Activated CD4-positive, alpha-beta T cell treated with anti-CD3 and anti-CD28 coated beads, Interleukin-2, amount 10 ng/mL, durations not matched to agents 24 days and 14 days (primary cell): ENCODE data around the gene CCDC38. TPM values are rescaled to one million over a fixed set of nuclear protein-coding genes. Genes with fewer than 3 reads are reported as not detected.

ENCODE experiments used
- DNase-seq: peaks from one replicate; pipeline ENCODE4 v3.0.0; 2022
- H3K27ac Mint-ChIP-seq: one replicate; pipeline ENCODE4 v1.8.0; 2022; ENCODE audit warnings: mild to moderate bottlenecking, mixed read lengths
- H3K27me3 Mint-ChIP-seq: one replicate; pipeline ENCODE4 v1.8.0; 2022; ENCODE audit warnings: mixed read lengths
- H3K36me3 Mint-ChIP-seq: one replicate; pipeline ENCODE4 v1.8.0; 2022; ENCODE audit warnings: low read depth, mild to moderate bottlenecking, mixed read lengths
- H3K4me1 Mint-ChIP-seq: one replicate; pipeline ENCODE4 v1.8.0; 2021; ENCODE audit warnings: mixed read lengths
- H3K4me3 Mint-ChIP-seq: one replicate; pipeline ENCODE4 v1.8.0; 2022; ENCODE audit warnings: mild to moderate bottlenecking, moderate library complexity, mixed read lengths
- H3K9me3 Mint-ChIP-seq: one replicate; pipeline ENCODE4 v1.8.0; 2021; ENCODE audit warnings: mixed read lengths
- intact Hi-C: fragments of 100-400 bp; cut with micrococcal nuclease; formaldehyde crosslinking; loops from one replicate; pipeline ENCODE4 v1.15.1; 2023
- total RNA-seq: library from RNA; stranded (reverse); gene quantifications from 2 replicates; pipeline ENCODE4 v1.2.3, GENCODE V29; 2022

CCDC38 gene
- total RNA-seq, 1 donor from 2014 or later = not detected

DNA sequence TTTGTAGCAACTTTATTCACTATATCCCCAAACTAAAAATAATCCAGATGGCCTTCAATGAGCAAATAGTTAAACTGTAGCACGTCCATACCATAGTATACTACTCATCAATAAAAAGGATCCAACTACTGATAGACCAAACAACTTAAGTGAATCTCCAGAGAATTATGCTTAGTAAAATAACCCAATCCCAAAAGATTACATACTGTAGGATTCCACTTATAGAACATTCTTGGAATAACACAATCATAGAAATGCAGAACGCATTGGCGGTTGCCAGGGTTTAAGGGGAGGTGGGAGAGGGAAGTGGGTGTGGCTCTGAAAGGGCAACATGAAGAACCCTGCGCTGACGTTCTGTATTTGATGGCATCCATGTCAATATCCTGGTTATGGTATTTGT is 55.1 kb downstream of the CCDC38 start:
- Mint-ChIP-seq H3K27ac (no peak overlapping the region), H3K27me3 (peaks cover 10% of the 10 kb centered on the region), H3K36me3 (no peaks in the 10 kb centered on the region), H3K9me3 (no peaks in the 10 kb centered on the region), H3K4me3 (no peak overlapping the region), H3K4me1 (no peaks in the 10 kb centered on the region)
- no peak for DNase-seq
- intact Hi-C loops = no loop called here

GRCh38 chr12:95884998-95885397 is 57.4 kb downstream of the CCDC38 start:
- no peak overlapping the region for H3K27ac Mint-ChIP-seq
- H3K9me3 Mint-ChIP-seq = no peaks in the 10 kb centered on the region
- peaks cover 6% of the 10 kb centered on the region for H3K27me3 Mint-ChIP-seq
- no peaks in the 10 kb centered on the region for H3K4me1 Mint-ChIP-seq
- intact Hi-C loops = no loop called here
- no peak overlapping the region for H3K4me3 Mint-ChIP-seq
- no peak for DNase-seq
- no peaks in the 10 kb centered on the region for H3K36me3 Mint-ChIP-seq

DNA sequence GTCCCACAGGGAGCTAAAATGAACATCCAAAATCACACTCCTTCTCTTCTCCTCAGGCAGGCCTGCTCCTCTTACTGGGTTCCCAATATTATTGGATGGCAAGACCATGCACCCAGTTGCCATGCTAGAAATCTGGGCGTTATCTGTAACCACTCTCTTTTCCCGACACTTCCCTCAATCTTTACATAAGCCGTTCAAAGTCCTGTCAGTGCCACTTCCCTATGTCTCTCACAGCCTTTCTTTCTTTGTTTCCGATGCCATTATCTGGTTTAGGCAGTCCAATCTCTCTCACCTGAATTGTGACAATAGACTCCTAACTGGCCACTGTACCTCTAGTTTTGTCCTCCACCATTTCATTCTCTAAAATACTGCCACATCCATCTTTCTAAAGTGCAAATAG is 59.5 kb downstream of the CCDC38 start:
- Mint-ChIP-seq H3K27ac (no peak overlapping the region), H3K36me3 (peaks cover 2% of the 10 kb centered on the region), H3K9me3 (no peaks in the 10 kb centered on the region), H3K4me1 (no peaks in the 10 kb centered on the region), H3K27me3 (peaks cover 6% of the 10 kb centered on the region), H3K4me3 (no peak overlapping the region)
- no peak for DNase-seq
- intact Hi-C loops = no loop called here

DNA sequence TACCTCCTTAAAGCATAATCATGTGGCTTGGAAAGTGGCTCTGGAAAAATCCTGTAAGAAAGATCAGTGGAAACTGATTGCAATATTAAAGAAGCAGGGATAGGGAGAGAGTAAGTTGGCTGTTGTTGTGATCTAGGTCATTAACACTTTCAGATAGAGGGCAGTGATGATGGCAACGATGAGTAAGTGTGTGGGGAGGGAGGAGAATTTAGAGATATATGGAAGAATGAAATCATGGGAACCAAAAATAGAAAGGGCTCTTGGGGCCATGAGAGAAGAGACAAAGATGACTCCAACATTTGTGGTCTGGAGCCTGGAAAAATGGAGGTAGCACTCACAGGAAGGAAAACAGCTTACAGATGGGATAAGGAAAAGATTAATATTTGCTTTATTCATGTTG is 60.3 kb downstream of the CCDC38 start:
- Mint-ChIP-seq H3K4me3 (no peak overlapping the region), H3K27me3 (peaks cover 4% of the 10 kb centered on the region), H3K9me3 (no peaks in the 10 kb centered on the region), H3K36me3 (peaks cover 2% of the 10 kb centered on the region), H3K27ac (no peak overlapping the region), H3K4me1 (no peaks in the 10 kb centered on the region)
- no peak for DNase-seq
- intact Hi-C loops = no loop called here

GRCh38 chr12:95881331-95881955 is 61.0 kb downstream of the CCDC38 start:
- intact Hi-C loops = no loop called here
- DNase-seq = no peak
- no peaks in the 10 kb centered on the region for H3K4me1 Mint-ChIP-seq
- H3K4me3 Mint-ChIP-seq = no peak overlapping the region
- no peaks in the 10 kb centered on the region for H3K9me3 Mint-ChIP-seq
- peaks cover 2% of the 10 kb centered on the region for H3K36me3 Mint-ChIP-seq
- peaks cover 4% of the 10 kb centered on the region for H3K27me3 Mint-ChIP-seq
- H3K27ac Mint-ChIP-seq = no peak overlapping the region

DNA sequence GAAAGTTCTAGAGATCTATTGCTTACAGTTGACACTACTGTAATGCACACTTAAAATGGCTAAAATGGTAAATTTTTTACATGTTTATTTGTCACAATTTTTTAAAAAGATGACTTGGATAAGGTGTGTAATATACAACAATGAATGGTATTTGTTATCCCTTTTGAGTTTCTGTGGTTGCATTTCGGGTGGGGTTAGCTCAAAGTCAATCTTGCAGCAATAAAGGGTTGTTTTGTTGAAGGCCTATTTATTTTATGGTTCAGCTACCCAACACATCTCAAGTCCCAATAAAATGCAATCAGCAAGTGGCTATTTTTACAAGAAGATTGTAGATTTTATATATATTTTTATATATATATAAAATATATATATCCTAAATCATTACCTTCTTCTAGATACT is 61.5 kb downstream of the CCDC38 start:
- no peak for DNase-seq
- intact Hi-C loops = no loop called here
- Mint-ChIP-seq H3K4me1 (no peaks in the 10 kb centered on the region), H3K36me3 (peaks cover 2% of the 10 kb centered on the region), H3K9me3 (no peaks in the 10 kb centered on the region), H3K27ac (no peak overlapping the region), H3K27me3 (peaks cover under 1% of the 10 kb centered on the region), H3K4me3 (no peak overlapping the region)

- no peak for DNase-seq
- no peak overlapping the region for H3K4me3 Mint-ChIP-seq
Measured at GRCh38 chr12:95877622-95878021, 64.8 kb downstream of the CCDC38 start.

GRCh38 chr12:95874452-95874851 is 68.0 kb downstream of the CCDC38 start:
- Mint-ChIP-seq H3K4me3 (no peak overlapping the region), H3K4me1 (peaks cover under 1% of the 10 kb centered on the region), H3K9me3 (no peaks in the 10 kb centered on the region), H3K27me3 (no peaks in the 10 kb centered on the region), H3K36me3 (peaks cover 19% of the 10 kb centered on the region), H3K27ac (no peak overlapping the region)
- DNase-seq = peak; percentile 43
- intact Hi-C loops = no loop called here

More at GRCh38 chr12:95877622-95878021, 64.8 kb downstream of the CCDC38 start:
- H3K4me1 Mint-ChIP-seq = no peaks in the 10 kb centered on the region
- H3K9me3 Mint-ChIP-seq = no peaks in the 10 kb centered on the region
- no peak overlapping the region for H3K27ac Mint-ChIP-seq
- peaks cover 7% of the 10 kb centered on the region for H3K36me3 Mint-ChIP-seq
- intact Hi-C loops = no loop called here
- H3K27me3 Mint-ChIP-seq = no peaks in the 10 kb centered on the region

DNA sequence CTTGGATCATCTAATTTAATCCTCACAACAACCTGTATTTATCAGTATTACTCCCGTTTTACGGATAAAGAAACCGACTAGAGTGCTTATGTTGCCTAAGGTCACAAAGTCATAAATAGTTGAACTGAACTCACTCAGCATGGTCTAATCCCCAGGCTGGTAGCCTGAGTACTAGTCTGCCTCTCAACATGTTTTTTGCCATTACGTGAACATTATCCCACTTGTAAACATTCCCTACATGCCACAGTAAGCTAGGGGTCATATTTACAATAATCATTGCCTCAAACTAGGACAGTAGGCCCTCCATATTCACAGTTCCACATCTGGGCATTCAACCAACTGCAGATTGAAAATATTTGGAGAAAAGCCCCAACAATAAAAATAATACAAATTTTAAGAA is 71.5 kb downstream of the CCDC38 start:
- DNase-seq = no peak
- Mint-ChIP-seq H3K27me3 (no peaks in the 10 kb centered on the region), H3K27ac (no peak overlapping the region), H3K36me3 (peaks cover 41% of the 10 kb centered on the region), H3K4me1 (peaks cover 3% of the 10 kb centered on the region), H3K9me3 (no peaks in the 10 kb centered on the region), H3K4me3 (no peak overlapping the region)
- intact Hi-C loops = no loop called here

GRCh38 chr12:95863337-95863736 is 79.1 kb downstream of the CCDC38 start:
- peaks cover 57% of the 10 kb centered on the region for H3K36me3 Mint-ChIP-seq
- no peak overlapping the region for H3K4me3 Mint-ChIP-seq
- intact Hi-C loops = no loop called here
- no peaks in the 10 kb centered on the region for H3K9me3 Mint-ChIP-seq
- no peak overlapping the region for H3K27ac Mint-ChIP-seq
- no peak for DNase-seq
- H3K27me3 Mint-ChIP-seq = no peaks in the 10 kb centered on the region
- peaks cover 14% of the 10 kb centered on the region for H3K4me1 Mint-ChIP-seq

- Mint-ChIP-seq H3K9me3 (no peaks in the 10 kb centered on the region), H3K4me1 (peaks cover 14% of the 10 kb centered on the region), H3K4me3 (no peak overlapping the region), H3K27me3 (peaks cover 2% of the 10 kb centered on the region), H3K36me3 (peaks cover 48% of the 10 kb centered on the region), H3K27ac (no peak overlapping the region)
- intact Hi-C loops = no loop called here
- DNase-seq = no peak
Measured at GRCh38 chr12:95862038-95862437, 80.4 kb downstream of the CCDC38 start.

- peak overlapping the region; percentile 58 for H3K27ac Mint-ChIP-seq
- intact Hi-C loops = loop anchor here (1.0 to 10.0 kb wide), 8 partner anchors 83 to 1047 kb away; partner anchors contain the start of genes AMDHD1, CCDC38, ELK3 and FGD6
- H3K4me3 Mint-ChIP-seq = peak overlapping the region; percentile 51
- DNase-seq = no peak
- peaks cover 6% of the 10 kb centered on the region for H3K27me3 Mint-ChIP-seq
- H3K36me3 Mint-ChIP-seq = peaks cover 40% of the 10 kb centered on the region
- H3K9me3 Mint-ChIP-seq = no peaks in the 10 kb centered on the region
- peaks cover 14% of the 10 kb centered on the region for H3K4me1 Mint-ChIP-seq
Measured at GRCh38 chr12:95859947-95860850, 82.2 kb downstream of the CCDC38 start.

DNA sequence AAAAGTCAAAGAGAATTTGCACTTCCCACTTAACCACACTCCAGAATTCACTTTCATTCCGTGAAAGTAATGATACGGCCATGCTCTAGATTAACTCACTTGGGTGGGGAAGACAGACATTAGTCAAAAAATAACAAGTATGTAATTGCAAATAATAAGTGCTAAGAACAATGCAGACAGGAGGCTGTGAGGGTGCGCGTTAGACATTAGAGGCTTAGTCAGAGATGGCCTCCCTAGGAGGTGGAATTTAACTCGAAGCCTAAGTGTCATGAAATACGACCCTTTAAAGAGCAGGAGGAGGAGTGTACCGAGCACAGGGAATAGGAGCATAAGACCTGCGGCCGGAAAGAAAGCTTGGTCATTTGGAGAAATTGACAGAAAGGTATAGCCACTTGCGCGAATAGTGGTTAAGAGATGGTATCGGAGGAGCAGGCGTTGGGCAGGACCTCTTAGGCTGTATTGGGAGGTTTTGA is 83.0 kb downstream of the CCDC38 start:
- DNase-seq = peak; percentile 69
- no peak overlapping the region for H3K27ac Mint-ChIP-seq
- peaks cover 9% of the 10 kb centered on the region for H3K27me3 Mint-ChIP-seq
- peaks cover 18% of the 10 kb centered on the region for H3K4me1 Mint-ChIP-seq
- no peak overlapping the region for H3K4me3 Mint-ChIP-seq
- intact Hi-C loops = loop anchor here (1.0 to 10.0 kb wide), 8 partner anchors 83 to 1048 kb away; partner anchors contain the start of genes AMDHD1, CCDC38, ELK3 and FGD6
- no peaks in the 10 kb centered on the region for H3K9me3 Mint-ChIP-seq
- H3K36me3 Mint-ChIP-seq = peaks cover 37% of the 10 kb centered on the region
